ENCODE results near the gene PTX4. TPM values are rescaled to one million over a fixed set of nuclear protein-coding genes. Genes with fewer than 3 reads are reported as not detected.

PTX4 gene
- total RNA-seq, 1 donor from 2014 or later = not detected

- no peak for DNase-seq
These were observed 28.8 kb downstream of the PTX4 start for GRCh38 chr16:1459967-1460366.

- no peak for DNase-seq
These were observed 29.8 kb downstream of the PTX4 start for GRCh38 chr16:1458977-1459341.

GRCh38 chr16:1458336-1458976, 30.3 kb downstream of the PTX4 start:
- peak; percentile 33 for DNase-seq

- DNase-seq = no peak
These were observed 31.1 kb downstream of the PTX4 start for GRCh38 chr16:1457489-1458245.

GRCh38 chr16:1456951-1457350, 31.8 kb downstream of the PTX4 start:
- DNase-seq = no peak

- no peak for DNase-seq
These were observed 33.3 kb downstream of the PTX4 start for GRCh38 chr16:1455190-1456171.

GRCh38 chr16:1454561-1454960, 34.2 kb downstream of the PTX4 start:
- DNase-seq = no peak

- no peak for DNase-seq
These were observed 35.4 kb downstream of the PTX4 start for GRCh38 chr16:1453316-1453715.

- DNase-seq = no peak
These were observed 36.2 kb downstream of the PTX4 start for GRCh38 chr16:1452530-1452929.

- no peak for DNase-seq
These were observed 36.9 kb downstream of the PTX4 start for GRCh38 chr16:1451702-1452392.

- no peak for DNase-seq
These were observed 37.9 kb downstream of the PTX4 start for GRCh38 chr16:1450841-1451240.

GRCh38 chr16:1450218-1450617, 38.5 kb downstream of the PTX4 start:
- DNase-seq = no peak

GRCh38 chr16:1449201-1449788, 39.4 kb downstream of the PTX4 start:
- no peak for DNase-seq

GRCh38 chr16:1448536-1449116, 40.1 kb downstream of the PTX4 start:
- DNase-seq = no peak

GRCh38 chr16:1447965-1448364, 40.8 kb downstream of the PTX4 start:
- DNase-seq = no peak

GRCh38 chr16:1446296-1447080, 42.3 kb downstream of the PTX4 start:
- DNase-seq = no peak

GRCh38 chr16:1445518-1446203, 43.1 kb downstream of the PTX4 start:
- no peak for DNase-seq

- DNase-seq = no peak
These were observed 43.8 kb downstream of the PTX4 start for GRCh38 chr16:1444730-1445517.
